DOHH2 (cell line): ENCODE measurements around the gene SORBS2.

Source experiments
- CTCF ChIP-seq: fragments of 200-600 bp; sonication (generic); IDR thresholded peaks from one replicate; pipeline ENCODE4 v1.5.1; 2014; ENCODE audit warnings: antibody characterized with exemption, mild to moderate bottlenecking, low read depth, low read length; ENCODE audit not compliant: poor library complexity, severe bottlenecking
- EZH2phosphoT487 ChIP-seq: fragments of 200-600 bp; sonication (generic); IDR thresholded peaks from 2 replicates; pipeline ENCODE4 v1.6.1; 2017; ENCODE audit warnings: borderline replicate concordance, mild to moderate bottlenecking, antibody characterized with exemption, low read length, moderate library complexity, mixed read lengths

GRCh38 chr4:185749858-185750257 lies 62.1 kb downstream of the SORBS2 start:
- TF ChIP-seq CTCF (no peak), EZH2phosphoT487 (no peak)
